ENCODE measurements around the gene PUSL1. TPM values are rescaled to one million over a fixed set of nuclear protein-coding genes. Genes with fewer than 3 reads are reported as not detected.

Gene PUSL1
- total RNA-seq, 2 experiments from 2014 or later, result 31.3 to 57.1 TPM

DNA sequence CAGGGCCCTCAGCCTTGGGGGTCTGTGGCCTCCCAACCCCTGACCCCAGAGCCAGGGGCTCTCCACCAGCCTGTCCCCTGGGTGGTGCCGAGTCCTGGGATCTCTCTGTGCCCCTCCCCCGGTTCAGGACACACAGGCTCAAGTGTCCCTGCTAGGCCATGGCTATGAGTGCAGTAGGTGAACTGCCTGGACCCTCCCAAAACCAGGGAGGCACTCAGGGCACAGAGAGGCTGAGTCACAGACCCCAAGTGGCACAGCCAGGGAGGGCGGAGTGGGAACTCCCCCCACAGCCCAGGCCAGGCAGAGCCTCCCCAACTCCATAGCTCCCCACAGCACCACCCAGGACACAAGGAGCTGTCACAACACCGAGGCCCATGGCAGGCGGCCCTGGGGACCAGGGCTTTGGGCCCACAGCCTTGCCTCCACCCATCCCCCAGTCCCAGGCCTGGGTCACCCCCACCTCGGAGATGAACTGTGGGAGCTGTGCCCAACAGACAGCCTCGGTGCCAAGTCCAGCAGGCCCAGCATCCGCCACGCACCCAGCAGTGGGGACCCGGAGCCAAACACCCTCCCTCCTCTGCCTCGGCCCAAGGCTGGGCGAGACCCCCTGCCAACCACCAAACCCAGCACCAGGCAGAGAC, 37.6 kb downstream of the PUSL1 start:
- H3K4me3 ChIP-seq (ENCODE audit: low read depth, low read length, poor library complexity, severe bottlenecking), result no peak overlapping the region
- H3K79me2 ChIP-seq (ENCODE audit: insufficient read depth, low read depth, low read length), result no peaks in the 10 kb centered on the region
- H2AFZ ChIP-seq (ENCODE audit: low read length), result no peak overlapping the region
- H3K9me2 ChIP-seq (ENCODE audit: insufficient read depth, low read length), result no peaks in the 10 kb centered on the region
- H3K4me1 ChIP-seq (ENCODE audit: insufficient read depth, low read length, poor library complexity, severe bottlenecking), result peaks cover 10% of the 10 kb centered on the region
- intact Hi-C loops (cut with micrococcal nuclease; ENCODE audit: unreplicated experiment), result loop anchor here (5.0 kb wide), 1 partner anchor 116 kb away; no protein-coding TSS in a partner anchor
- ChIA-PET POLR2A (interaction anchor here (1.0 kb wide), 1 partner anchor 26 kb away, joined by 3 read pairs; no protein-coding TSS in a partner anchor), CTCF (ENCODE audit: unreplicated experiment) (interaction anchor here (1.3 kb wide), 1 partner anchor 8 kb away, joined by 5 read pairs; no protein-coding TSS in a partner anchor)
- no peak overlapping the region for H3K4me2 ChIP-seq (ENCODE audit: low read length)
- no peak for DNase-seq (ENCODE audit: low spot score)
- no TSS peak for BruUV-seq (replicated peaks)
- no peaks in the 10 kb centered on the region; the same call in 1 of the 2 replicates for H4K20me1 ChIP-seq (ENCODE audit: insufficient read depth, low read length)
- TF ChIP-seq, protein P1, sequence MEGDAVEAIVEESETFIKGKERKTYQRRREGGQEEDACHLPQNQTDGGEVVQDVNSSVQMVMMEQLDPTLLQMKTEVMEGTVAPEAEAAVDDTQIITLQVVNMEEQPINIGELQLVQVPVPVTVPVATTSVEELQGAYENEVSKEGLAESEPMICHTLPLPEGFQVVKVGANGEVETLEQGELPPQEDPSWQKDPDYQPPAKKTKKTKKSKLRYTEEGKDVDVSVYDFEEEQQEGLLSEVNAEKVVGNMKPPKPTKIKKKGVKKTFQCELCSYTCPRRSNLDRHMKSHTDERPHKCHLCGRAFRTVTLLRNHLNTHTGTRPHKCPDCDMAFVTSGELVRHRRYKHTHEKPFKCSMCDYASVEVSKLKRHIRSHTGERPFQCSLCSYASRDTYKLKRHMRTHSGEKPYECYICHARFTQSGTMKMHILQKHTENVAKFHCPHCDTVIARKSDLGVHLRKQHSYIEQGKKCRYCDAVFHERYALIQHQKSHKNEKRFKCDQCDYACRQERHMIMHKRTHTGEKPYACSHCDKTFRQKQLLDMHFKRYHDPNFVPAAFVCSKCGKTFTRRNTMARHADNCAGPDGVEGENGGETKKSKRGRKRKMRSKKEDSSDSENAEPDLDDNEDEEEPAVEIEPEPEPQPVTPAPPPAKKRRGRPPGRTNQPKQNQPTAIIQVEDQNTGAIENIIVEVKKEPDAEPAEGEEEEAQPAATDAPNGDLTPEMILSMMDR (conservative IDR thresholded peaks at IDR 0.05; ENCODE audit: low read length), result no peak
- no peak for TF ChIP-seq EZH2phosphoT487 (IDR thresholded peaks at IDR 0.05; ENCODE audit: borderline replicate concordance, low read depth, low read length)
- no peaks in the 10 kb centered on the region for H3K9me3 ChIP-seq (ENCODE audit: low read length)
- H3K27ac ChIP-seq (ENCODE audit: low read depth, low read length, poor library complexity, severe bottlenecking), result no peak overlapping the region
- peaks cover 6% of the 10 kb centered on the region for H3K36me3 ChIP-seq (ENCODE audit: insufficient read depth, low read length)

DNA sequence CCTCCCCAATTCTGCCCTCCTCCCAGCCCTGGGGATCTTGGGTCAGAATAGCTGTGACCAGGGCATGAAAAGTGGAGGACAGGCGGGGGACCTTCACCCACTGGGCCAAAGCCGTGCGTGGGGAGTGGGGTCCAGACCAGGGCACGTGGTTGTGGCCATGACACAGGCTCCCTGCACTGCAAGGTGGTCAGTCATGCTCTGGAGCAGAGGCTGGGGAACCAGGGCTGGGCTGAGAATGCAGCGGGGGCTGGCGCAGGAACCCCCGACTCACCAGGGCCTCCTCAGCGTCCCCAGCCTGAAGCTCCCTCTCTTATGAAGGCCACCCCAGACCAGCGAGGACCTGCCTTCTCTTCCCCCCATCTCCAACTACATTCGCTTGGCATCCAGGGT, 38.1 kb downstream of the PUSL1 start:
- intact Hi-C loops (cut with micrococcal nuclease; ENCODE audit: unreplicated experiment), result loop anchor here (5.0 kb wide), 1 partner anchor 116 kb away; no protein-coding TSS in a partner anchor
- Histone ChIP-seq H3K4me2 (ENCODE audit: low read length) (no peak overlapping the region), H3K27ac (ENCODE audit: low read depth, low read length, poor library complexity, severe bottlenecking) (no peak overlapping the region), H3K36me3 (ENCODE audit: insufficient read depth, low read length) (peaks cover under 1% of the 10 kb centered on the region), H3K9me2 (ENCODE audit: insufficient read depth, low read length) (no peaks in the 10 kb centered on the region), H3K4me3 (ENCODE audit: low read depth, low read length, poor library complexity, severe bottlenecking) (no peak overlapping the region), H3K9me3 (ENCODE audit: low read length) (no peaks in the 10 kb centered on the region), H4K20me1 (ENCODE audit: insufficient read depth, low read length) (no peaks in the 10 kb centered on the region; the same call in 1 of the 2 replicates), H3K4me1 (ENCODE audit: insufficient read depth, low read length, poor library complexity, severe bottlenecking) (peaks cover 12% of the 10 kb centered on the region), H3K79me2 (ENCODE audit: insufficient read depth, low read depth, low read length) (no peaks in the 10 kb centered on the region), H2AFZ (ENCODE audit: low read length) (no peak overlapping the region)
- ChIA-PET CTCF (ENCODE audit: unreplicated experiment) (interaction anchor here (1.3 kb wide), 1 partner anchor 8 kb away, joined by 5 read pairs; no protein-coding TSS in a partner anchor), POLR2A (interaction anchor here (1.0 kb wide), 1 partner anchor 26 kb away, joined by 3 read pairs; no protein-coding TSS in a partner anchor)
- no TSS peak for BruUV-seq (replicated peaks)
- DNase-seq (ENCODE audit: low spot score), result no peak
- TF ChIP-seq EZH2phosphoT487 (IDR thresholded peaks at IDR 0.05; ENCODE audit: borderline replicate concordance, low read depth, low read length), result no peak
- TF ChIP-seq, protein P1 (conservative IDR thresholded peaks at IDR 0.05; ENCODE audit: low read length), result no peak
